K562 (cell line): Measurements from ENCODE around the gene LMTK2.

Source experiments
- CHD4 ChIP-seq: fragments of 200-600 bp; sonication (generic); IDR thresholded peaks from 3 replicates; pipeline ENCODE4 v1.6.1; 2012; ENCODE audit warnings: low read depth, mild to moderate bottlenecking, mixed read lengths, low read length, inconsistent platforms; ENCODE audit not compliant: insufficient read depth, insufficient replicate concordance, poor library complexity, severe bottlenecking
- DDX20 ChIP-seq: fragments of 450-650 bp; IDR thresholded peaks from 2 replicates; pipeline ENCODE4 v1.6.1; 2016; ENCODE audit warnings: missing genetic modification characterization, low read depth, mild to moderate bottlenecking, missing compliant biosample characterization, moderate library complexity
- FOXK2 ChIP-seq, 2 experiments: fragments of 450-650 bp; IDR thresholded peaks in 1 of 2; conservative IDR thresholded peaks in 1 of 2; 2 replicates each; pipeline ENCODE4 v1.6.1; 2016; ENCODE audit warnings: low read depth in 2 of 2, mild to moderate bottlenecking in 1 of 2
- HNRNPL ChIP-seq: fragments of 200-400 bp; formaldehyde crosslinking; IDR thresholded peaks from 2 replicates; pipeline ENCODE4 v1.6.1; 2017; ENCODE audit warnings: low read depth, mild to moderate bottlenecking, low read length
- SAFB2 ChIP-seq: fragments of 200-400 bp; formaldehyde crosslinking; IDR thresholded peaks from 2 replicates; pipeline ENCODE4 v1.6.1; 2018; ENCODE audit warnings: borderline replicate concordance, low read length, low read depth, moderate library complexity; ENCODE audit not compliant: severe bottlenecking
- SP1 ChIP-seq: sonication (generic); formaldehyde crosslinking; IDR thresholded peaks from 2 replicates; pipeline ENCODE4 v1.8.1; 2022; ENCODE audit warnings: mild to moderate bottlenecking, missing genetic modification reagents
- XRCC5 ChIP-seq: fragments of 200-400 bp; formaldehyde crosslinking; IDR thresholded peaks from 2 replicates; pipeline ENCODE4 v1.6.1; 2017; ENCODE audit warnings: low read depth, mild to moderate bottlenecking, low read length
- ZNF121 ChIP-seq: sonication (generic); formaldehyde crosslinking; conservative IDR thresholded peaks from 2 replicates; pipeline ENCODE4 v1.8.0; 2022; ENCODE audit warnings: missing genetic modification reagents
- ZNF24 ChIP-seq: fragments of 450-650 bp; IDR thresholded peaks from 2 replicates; pipeline ENCODE4 v1.6.1; 2016
- TF ChIP-seq, protein P1 (sequence below): sonication (generic); formaldehyde crosslinking; IDR thresholded peaks from 2 replicates; pipeline ENCODE4 v1.8.1; 2023; ENCODE audit warnings: mild to moderate bottlenecking, missing genetic modification reagents
- TF ChIP-seq, protein P2 (sequence below), 2 experiments: fragments of 450-650 bp in 1 of 2; sonication (generic) in 1 of 2; formaldehyde crosslinking; conservative IDR thresholded peaks; 2 replicates each; pipeline versions ENCODE4 v1.4.0 to v1.8.1; 2020 to 2022; ENCODE audit warnings: mild to moderate bottlenecking in 1 of 2, missing genetic modification reagents in 1 of 2
- TF ChIP-seq, protein P3 (sequence below), 3 experiments: IDR thresholded peaks in 2 of 3; conservative IDR thresholded peaks in 1 of 3; 2 replicates each; pipeline ENCODE4 v1.5.1; 2011 to 2012; ENCODE audit warnings: low read length in 3 of 3, mild to moderate bottlenecking in 3 of 3, control low read depth in 2 of 3, improper control_type of control experiment in 1 of 3, inconsistent platforms in 1 of 3, low read depth in 1 of 3, mixed read lengths in 1 of 3, moderate library complexity in 1 of 3; ENCODE audit not compliant: insufficient read depth in 2 of 3

DNA sequence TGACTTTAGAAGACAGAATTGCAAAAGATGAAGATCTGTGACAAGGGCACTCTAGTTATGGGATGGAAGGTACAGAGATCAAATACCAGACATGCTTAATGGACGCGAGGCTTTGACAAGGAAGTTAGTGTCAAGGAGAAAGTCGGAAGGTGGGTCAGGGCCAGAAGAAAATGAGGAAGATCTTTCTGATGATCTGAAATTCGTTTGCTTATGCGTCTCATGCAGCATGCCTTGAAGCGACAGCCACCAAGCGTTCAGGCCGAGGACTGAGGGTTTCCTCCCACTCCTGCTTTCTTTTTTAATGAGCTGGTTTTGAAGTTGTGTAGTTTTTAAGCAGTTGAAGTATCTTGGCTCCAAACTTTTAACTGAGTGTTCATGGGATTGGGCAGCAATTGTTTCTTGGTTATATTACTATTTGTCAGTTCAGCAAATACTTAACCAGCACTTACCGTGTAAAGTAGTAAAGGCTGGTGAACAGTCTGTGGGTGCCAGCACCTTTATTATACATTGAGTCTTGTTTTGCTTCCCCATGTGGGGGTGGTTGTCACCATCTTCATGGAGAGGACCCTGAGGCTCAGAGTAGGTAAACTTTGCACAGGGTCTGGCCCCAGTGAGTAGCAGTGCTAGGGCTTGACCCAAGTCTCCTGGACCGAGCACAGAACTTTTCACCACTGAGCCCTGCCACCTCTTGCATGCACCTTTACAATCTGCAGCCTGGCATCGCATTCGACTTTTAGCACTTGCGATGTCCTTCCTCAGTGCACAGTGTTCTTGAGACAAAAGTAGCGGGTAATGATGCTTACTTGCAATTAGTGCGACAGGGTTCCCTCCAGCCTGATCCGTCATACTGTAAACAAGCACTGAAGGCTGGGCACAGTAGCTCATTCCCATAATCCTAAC is 90.3 kb downstream of the LMTK2 start:
- TF ChIP-seq SP1 (CRISPR knock-in tag) (no peak), CHD4 (no peak), SAFB2 (no peak), ZNF24 (no peak), DDX20 (tag) (no peak), FOXK2 (conservative IDR thresholded peaks at IDR 0.05 in 1 of 2, IDR thresholded peaks at IDR 0.05 in 1 of 2; ENCODE audit: low read depth in 2 of 2) (no peak), HNRNPL (no peak), ZNF121 (CRISPR knock-in tag) (no peak), XRCC5 (no peak)
- TF ChIP-seq, protein P1, sequence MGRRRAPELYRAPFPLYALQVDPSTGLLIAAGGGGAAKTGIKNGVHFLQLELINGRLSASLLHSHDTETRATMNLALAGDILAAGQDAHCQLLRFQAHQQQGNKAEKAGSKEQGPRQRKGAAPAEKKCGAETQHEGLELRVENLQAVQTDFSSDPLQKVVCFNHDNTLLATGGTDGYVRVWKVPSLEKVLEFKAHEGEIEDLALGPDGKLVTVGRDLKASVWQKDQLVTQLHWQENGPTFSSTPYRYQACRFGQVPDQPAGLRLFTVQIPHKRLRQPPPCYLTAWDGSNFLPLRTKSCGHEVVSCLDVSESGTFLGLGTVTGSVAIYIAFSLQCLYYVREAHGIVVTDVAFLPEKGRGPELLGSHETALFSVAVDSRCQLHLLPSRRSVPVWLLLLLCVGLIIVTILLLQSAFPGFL (CRISPR knock-in tag) = no peak
- TF ChIP-seq, protein P2, sequence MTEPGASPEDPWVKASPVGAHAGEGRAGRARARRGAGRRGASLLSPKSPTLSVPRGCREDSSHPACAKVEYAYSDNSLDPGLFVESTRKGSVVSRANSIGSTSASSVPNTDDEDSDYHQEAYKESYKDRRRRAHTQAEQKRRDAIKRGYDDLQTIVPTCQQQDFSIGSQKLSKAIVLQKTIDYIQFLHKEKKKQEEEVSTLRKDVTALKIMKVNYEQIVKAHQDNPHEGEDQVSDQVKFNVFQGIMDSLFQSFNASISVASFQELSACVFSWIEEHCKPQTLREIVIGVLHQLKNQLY (CRISPR knock-in tag; conservative IDR thresholded peaks at IDR 0.05) = no peak
- TF ChIP-seq, protein P3, sequence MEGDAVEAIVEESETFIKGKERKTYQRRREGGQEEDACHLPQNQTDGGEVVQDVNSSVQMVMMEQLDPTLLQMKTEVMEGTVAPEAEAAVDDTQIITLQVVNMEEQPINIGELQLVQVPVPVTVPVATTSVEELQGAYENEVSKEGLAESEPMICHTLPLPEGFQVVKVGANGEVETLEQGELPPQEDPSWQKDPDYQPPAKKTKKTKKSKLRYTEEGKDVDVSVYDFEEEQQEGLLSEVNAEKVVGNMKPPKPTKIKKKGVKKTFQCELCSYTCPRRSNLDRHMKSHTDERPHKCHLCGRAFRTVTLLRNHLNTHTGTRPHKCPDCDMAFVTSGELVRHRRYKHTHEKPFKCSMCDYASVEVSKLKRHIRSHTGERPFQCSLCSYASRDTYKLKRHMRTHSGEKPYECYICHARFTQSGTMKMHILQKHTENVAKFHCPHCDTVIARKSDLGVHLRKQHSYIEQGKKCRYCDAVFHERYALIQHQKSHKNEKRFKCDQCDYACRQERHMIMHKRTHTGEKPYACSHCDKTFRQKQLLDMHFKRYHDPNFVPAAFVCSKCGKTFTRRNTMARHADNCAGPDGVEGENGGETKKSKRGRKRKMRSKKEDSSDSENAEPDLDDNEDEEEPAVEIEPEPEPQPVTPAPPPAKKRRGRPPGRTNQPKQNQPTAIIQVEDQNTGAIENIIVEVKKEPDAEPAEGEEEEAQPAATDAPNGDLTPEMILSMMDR (IDR thresholded peaks at IDR 0.05 in 2 of 3, conservative IDR thresholded peaks at IDR 0.05 in 1 of 3; ENCODE audit: insufficient read depth in 2 of 3, low read depth in 1 of 3, low read length in 3 of 3) = no peak
